HEK293 (cell line): ENCODE results near the gene UGT3A1.
"Not testable (repeated sequence)": the region's sequence is repeated elsewhere in the genome, so short reads cannot be mapped to it uniquely, and the experiment has no call there.

Source experiments
- CTCF ChIP-seq: fragments of 450-650 bp; formaldehyde crosslinking; IDR thresholded peaks from 2 replicates; pipeline ENCODE4 v1.5.1; 2016; ENCODE audit warnings: missing biosample characterization, missing genetic modification characterization
- ZNF184 ChIP-seq: fragments of 450-650 bp; IDR thresholded peaks from 2 replicates; pipeline ENCODE4 v1.5.1; 2018; ENCODE audit warnings: missing biosample characterization, mild to moderate bottlenecking, missing genetic modification characterization
- ZNF549 ChIP-seq: fragments of 450-650 bp; IDR thresholded peaks from 2 replicates; pipeline ENCODE4 v1.5.1; 2018; ENCODE audit warnings: missing biosample characterization, missing genetic modification characterization, mild to moderate bottlenecking, inconsistent platforms, moderate library complexity

GRCh38 chr5:36034536-36035134 lies 43.4 kb upstream of the UGT3A1 start:
- TF ChIP-seq CTCF, ZNF184, ZNF549 (tag by site-specific recombination): not testable (repeated sequence)
